Neural cell (in vitro differentiated cells): Measurements from ENCODE around the gene KHK. TPM values are rescaled to one million over a fixed set of nuclear protein-coding genes. Genes with fewer than 3 reads are reported as not detected.

Experiments used
- H2AFZ ChIP-seq: fragments of 200-600, 300-800 bp; sonication (generic), shearing (Covaris generic); 2 replicates; pipeline ENCODE4 v1.6.0; 2014; ENCODE audit warnings: low read depth, mild to moderate bottlenecking, antibody characterized with exemption, low read length, moderate library complexity
- H3F3A ChIP-seq: fragments of 200-600 bp; shearing (Covaris generic); 2 replicates; pipeline ENCODE4 v1.6.1; 2016; ENCODE audit warnings: mild to moderate bottlenecking, moderate library complexity, mixed read lengths, antibody characterized with exemption, low read length; ENCODE audit not compliant: insufficient read depth, poor library complexity, severe bottlenecking
- H3K27ac ChIP-seq: fragments of 200-600, 300-800 bp; sonication (generic), shearing (Covaris generic); 2 replicates; pipeline ENCODE4 v1.5.1; 2014; ENCODE audit warnings: mild to moderate bottlenecking, low read length, moderate library complexity
- H3K27me3 ChIP-seq: fragments of 300-800, 200-600 bp; sonication (generic), shearing (Covaris generic); 2 replicates; pipeline ENCODE4 v1.6.0; 2014; ENCODE audit warnings: mild to moderate bottlenecking, low read depth, low read length, moderate library complexity; ENCODE audit not compliant: insufficient read depth
- H3K36me3 ChIP-seq: fragments of 300-800, 200-600 bp; sonication (generic), shearing (Covaris generic); 2 replicates; pipeline ENCODE4 v1.5.1; 2014; ENCODE audit warnings: mild to moderate bottlenecking, antibody characterized with exemption, low read length, moderate library complexity; ENCODE audit not compliant: insufficient read depth
- H3K4me2 ChIP-seq: fragments of 300-800, 200-600 bp; sonication (generic), shearing (Covaris generic); 2 replicates; pipeline ENCODE4 v1.6.0; 2014; ENCODE audit warnings: mild to moderate bottlenecking, low read length
- H3K4me3 ChIP-seq: fragments of 300-800, 200-600 bp; sonication (generic), shearing (Covaris generic); 2 replicates; pipeline ENCODE4 v1.5.1; 2014; ENCODE audit warnings: mild to moderate bottlenecking, low read length, moderate library complexity
- H3K79me2 ChIP-seq: fragments of 200-600 bp; shearing (Covaris generic); replicated peaks from 2 replicates; pipeline ENCODE4 v1.6.0; 2014; ENCODE audit warnings: mild to moderate bottlenecking, low read length, moderate library complexity; ENCODE audit not compliant: insufficient read depth
- H3K9ac ChIP-seq: fragments of 300-800, 200-600 bp; sonication (generic), shearing (Covaris generic); 2 replicates; pipeline ENCODE4 v1.6.1; 2016; ENCODE audit warnings: mild to moderate bottlenecking, low read length, mixed read lengths
- H3K9me2 ChIP-seq: fragments of 200-600 bp; shearing (Covaris generic); 2 replicates; pipeline ENCODE4 v1.6.1; 2016; ENCODE audit warnings: mild to moderate bottlenecking, low read length, mixed read lengths; ENCODE audit not compliant: insufficient read depth
- H3K9me3 ChIP-seq: fragments of 200-600, 300-800 bp; sonication (generic), shearing (Covaris generic); 2 replicates; pipeline ENCODE4 v1.6.1; 2016; ENCODE audit warnings: mild to moderate bottlenecking, mixed run types, low read length, moderate library complexity, mixed read lengths
- H4K20me1 ChIP-seq: fragments of 200-600 bp; shearing (Covaris generic); 2 replicates; pipeline ENCODE4 v1.6.1; 2016; ENCODE audit warnings: mild to moderate bottlenecking, mixed run types; ENCODE audit not compliant: insufficient read depth
- CTCF ChIP-seq: fragments of 450-650 bp; IDR thresholded peaks from 2 replicates; pipeline ENCODE4 v1.5.1; 2014; ENCODE audit warnings: antibody characterized with exemption, mild to moderate bottlenecking, moderate library complexity; ENCODE audit not compliant: poor library complexity, severe bottlenecking
- EP300 ChIP-seq: fragments of 450-650 bp; conservative IDR thresholded peaks from 2 replicates; pipeline ENCODE4 v1.6.1; 2014; ENCODE audit warnings: antibody characterized with exemption, mild to moderate bottlenecking, moderate library complexity; ENCODE audit not compliant: poor library complexity, severe bottlenecking
- EZH2 ChIP-seq: fragments of 200-600, 300-800 bp; shearing (Covaris generic), sonication (generic); IDR thresholded peaks from 2 replicates; pipeline ENCODE4 v1.6.1; 2014; ENCODE audit warnings: antibody characterized with exemption, low read length, borderline replicate concordance, mild to moderate bottlenecking; ENCODE audit not compliant: insufficient read depth, poor library complexity, severe bottlenecking
- MXI1 ChIP-seq: fragments of 450-650 bp; conservative IDR thresholded peaks from 2 replicates; pipeline ENCODE4 v1.6.1; 2014; ENCODE audit warnings: antibody characterized with exemption, mild to moderate bottlenecking; ENCODE audit not compliant: poor library complexity, severe bottlenecking
- POLR2AphosphoS5 ChIP-seq: IDR thresholded peaks from 2 replicates; pipeline ENCODE4 v1.6.1; 2012
- RAD21 ChIP-seq: fragments of 450-650 bp; conservative IDR thresholded peaks from 2 replicates; pipeline ENCODE4 v1.6.1; 2014; ENCODE audit warnings: antibody characterized with exemption, mild to moderate bottlenecking, moderate library complexity
- REST ChIP-seq: IDR thresholded peaks from 2 replicates; pipeline ENCODE4 v1.6.1; 2012; ENCODE audit warnings: borderline replicate concordance
- SMC3 ChIP-seq: fragments of 450-650 bp; conservative IDR thresholded peaks from 2 replicates; pipeline ENCODE4 v1.6.1; 2014; ENCODE audit warnings: antibody characterized with exemption, mild to moderate bottlenecking, moderate library complexity; ENCODE audit not compliant: poor library complexity
- TAF1 ChIP-seq: IDR thresholded peaks from 2 replicates; pipeline ENCODE4 v1.6.1; 2012; ENCODE audit warnings: low read depth
- polyA plus RNA-seq: library from polyadenylated mRNA; depleted of rRNA; stranded (reverse); fragments of >200 nt; gene quantifications from 2 replicates; pipeline ENCODE4 v1.2.3, GENCODE V29; 2014

The KHK gene
- polyA plus RNA-seq, 1 donor from 2014 or later, result 4.1 TPM

- Histone ChIP-seq H3K4me2 (no peak overlapping the region), H3K9ac (no peak overlapping the region), H3K9me3 (no peaks in the 10 kb centered on the region), H2AFZ (no peak overlapping the region), H3K36me3 (no peaks in the 10 kb centered on the region), H3F3A (no peaks in the 10 kb centered on the region), H3K27ac (no peak overlapping the region), H3K27me3 (no peaks in the 10 kb centered on the region), H3K9me2 (no peaks in the 10 kb centered on the region), H4K20me1 (no peaks in the 10 kb centered on the region), H3K79me2 (no peaks in the 10 kb centered on the region), H3K4me3 (no peak overlapping the region)
- TF ChIP-seq RAD21 (no peak), MXI1 (no peak), CTCF (no peak), EZH2 (no peak), EP300 (no peak)
Measured at GRCh38 chr2:27041752-27042151, 44.8 kb upstream of the KHK start.

GRCh38 chr2:27042159-27042661 lies 44.4 kb upstream of the KHK start:
- TF ChIP-seq MXI1 (no peak), SMC3 (no peak), POLR2AphosphoS5 (no peak), RAD21 (no peak), REST (no peak)
- no peaks in the 10 kb centered on the region for H3K9me2 ChIP-seq
- H3K27me3 ChIP-seq, result no peaks in the 10 kb centered on the region
- H4K20me1 ChIP-seq, result no peaks in the 10 kb centered on the region
- H3K4me3 ChIP-seq, result no peak overlapping the region
- H3K9ac ChIP-seq, result no peak overlapping the region
- H3K27ac ChIP-seq, result no peak overlapping the region
- no peaks in the 10 kb centered on the region for H3K79me2 ChIP-seq
- no peaks in the 10 kb centered on the region for H3K36me3 ChIP-seq
- no peaks in the 10 kb centered on the region for H3K9me3 ChIP-seq
- H2AFZ ChIP-seq, result no peak overlapping the region
- no peaks in the 10 kb centered on the region for H3F3A ChIP-seq
- no peak overlapping the region for H3K4me2 ChIP-seq

- no peak overlapping the region for H3K9ac ChIP-seq
- H3K4me3 ChIP-seq, result no peak overlapping the region
- TF ChIP-seq TAF1 (no peak), REST (no peak), MXI1 (no peak), SMC3 (no peak), CTCF (no peak), EP300 (no peak), EZH2 (no peak), RAD21 (no peak), POLR2AphosphoS5 (no peak)
- H3K9me2 ChIP-seq, result no peaks in the 10 kb centered on the region
- H2AFZ ChIP-seq, result no peak overlapping the region
- H4K20me1 ChIP-seq, result no peaks in the 10 kb centered on the region
- H3K4me2 ChIP-seq, result no peak overlapping the region
- H3K9me3 ChIP-seq, result no peaks in the 10 kb centered on the region
- H3K36me3 ChIP-seq, result no peaks in the 10 kb centered on the region
- peaks cover under 1% of the 10 kb centered on the region for H3F3A ChIP-seq
- no peaks in the 10 kb centered on the region for H3K79me2 ChIP-seq
- no peak overlapping the region for H3K27ac ChIP-seq
- H3K27me3 ChIP-seq, result no peaks in the 10 kb centered on the region
Measured at GRCh38 chr2:27042985-27043634, 43.5 kb upstream of the KHK start.
